ENCODE measurements around the gene NR2C1. TPM values are rescaled to one million over a fixed set of nuclear protein-coding genes. Genes with fewer than 3 reads are reported as not detected.

The NR2C1 gene
- total RNA-seq, 1 experiment from 2014 or later, result 45.4 TPM

DNA sequence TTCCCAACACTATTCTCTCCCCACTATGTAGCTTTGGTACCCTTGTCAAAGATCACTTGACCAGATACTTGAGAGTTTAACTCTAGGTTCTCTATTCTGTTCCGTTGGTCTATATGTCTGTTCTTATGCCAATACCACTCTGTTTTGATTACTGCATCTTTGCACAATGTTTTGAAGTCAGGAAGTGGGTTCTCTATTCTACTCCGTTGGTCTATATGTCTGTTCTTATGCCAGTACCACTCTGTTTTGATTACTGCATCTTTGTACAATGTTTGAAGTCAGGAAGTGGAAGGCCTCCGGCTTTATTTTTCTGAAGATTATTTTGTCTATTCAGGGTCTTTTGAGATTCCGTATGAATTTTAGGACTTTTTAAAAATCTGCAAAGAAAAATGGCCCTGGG is 67.2 kb downstream of the NR2C1 start:
- CTCF ChIA-PET, result no interaction called here

DNA sequence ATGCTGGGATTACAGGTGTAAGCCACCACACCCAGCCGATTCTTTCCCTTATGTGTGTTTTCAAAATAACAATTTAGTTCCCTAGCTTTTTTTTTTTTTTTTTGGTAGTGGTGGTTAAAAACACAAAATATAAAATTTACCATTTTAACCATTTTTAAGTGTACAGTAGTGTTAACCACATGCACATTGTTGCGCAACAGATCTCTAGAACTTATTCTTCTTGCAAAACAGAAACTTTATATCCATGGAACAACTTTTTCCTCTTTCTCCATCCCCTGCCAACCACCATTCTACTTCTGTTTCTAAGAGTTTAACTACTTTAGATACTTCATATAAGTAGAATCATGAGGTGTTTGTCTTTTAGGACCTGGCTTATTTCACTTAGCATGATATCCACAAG is 68.8 kb downstream of the NR2C1 start:
- DNase-seq (ENCODE audit: low spot score) (no peak), ATAC-seq (no peak)
- Mint-ChIP-seq H3K4me1 (peaks cover 5% of the 10 kb centered on the region), H3K4me3 (no peak overlapping the region), H3K9me3 (peaks cover 19% of the 10 kb centered on the region), H3K27me3 (ENCODE audit: low read depth) (no peaks in the 10 kb centered on the region; the same call in 1 of the 2 replicates), H3K36me3 (peaks cover 8% of the 10 kb centered on the region), H3K27ac (no peak overlapping the region)
- POLR2A ChIA-PET, result interaction anchor here (1.2 kb wide), 1 partner anchor 31 kb away, joined by 4 read pairs; no protein-coding TSS in a partner anchor
- TF ChIP-seq, protein P1, sequence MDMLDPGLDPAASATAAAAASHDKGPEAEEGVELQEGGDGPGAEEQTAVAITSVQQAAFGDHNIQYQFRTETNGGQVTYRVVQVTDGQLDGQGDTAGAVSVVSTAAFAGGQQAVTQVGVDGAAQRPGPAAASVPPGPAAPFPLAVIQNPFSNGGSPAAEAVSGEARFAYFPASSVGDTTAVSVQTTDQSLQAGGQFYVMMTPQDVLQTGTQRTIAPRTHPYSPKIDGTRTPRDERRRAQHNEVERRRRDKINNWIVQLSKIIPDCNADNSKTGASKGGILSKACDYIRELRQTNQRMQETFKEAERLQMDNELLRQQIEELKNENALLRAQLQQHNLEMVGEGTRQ (CRISPR knock-in tag; IDR thresholded peaks at IDR 0.05), result no peak
- TF ChIP-seq, protein P2, sequence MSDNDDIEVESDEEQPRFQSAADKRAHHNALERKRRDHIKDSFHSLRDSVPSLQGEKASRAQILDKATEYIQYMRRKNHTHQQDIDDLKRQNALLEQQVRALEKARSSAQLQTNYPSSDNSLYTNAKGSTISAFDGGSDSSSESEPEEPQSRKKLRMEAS (CRISPR knock-in tag; IDR thresholded peaks at IDR 0.05), result no peak
- TF ChIP-seq, protein P3, sequence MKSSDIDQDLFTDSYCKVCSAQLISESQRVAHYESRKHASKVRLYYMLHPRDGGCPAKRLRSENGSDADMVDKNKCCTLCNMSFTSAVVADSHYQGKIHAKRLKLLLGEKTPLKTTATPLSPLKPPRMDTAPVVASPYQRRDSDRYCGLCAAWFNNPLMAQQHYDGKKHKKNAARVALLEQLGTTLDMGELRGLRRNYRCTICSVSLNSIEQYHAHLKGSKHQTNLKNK (CRISPR knock-in tag; IDR thresholded peaks at IDR 0.05), result no peak
- TF ChIP-seq PRRX2 (CRISPR knock-in tag; IDR thresholded peaks at IDR 0.05) (no peak), ETV6 (CRISPR knock-in tag; IDR thresholded peaks at IDR 0.05) (no peak), SMAD4 (CRISPR knock-in tag; IDR thresholded peaks at IDR 0.05) (no peak), TCF7 (CRISPR knock-in tag; IDR thresholded peaks at IDR 0.05; ENCODE audit: low read depth) (no peak), SMAD3 (CRISPR knock-in tag; IDR thresholded peaks at IDR 0.05; ENCODE audit: borderline replicate concordance) (no peak), NFATC4 (CRISPR knock-in tag; IDR thresholded peaks at IDR 0.05) (no peak), CBFB (CRISPR knock-in tag; IDR thresholded peaks at IDR 0.05; ENCODE audit: low read depth) (no peak), RORB (CRISPR knock-in tag; IDR thresholded peaks at IDR 0.05) (no peak), GABPB1 (CRISPR knock-in tag; IDR thresholded peaks at IDR 0.05) (no peak)
- TF ChIP-seq, protein P4, sequence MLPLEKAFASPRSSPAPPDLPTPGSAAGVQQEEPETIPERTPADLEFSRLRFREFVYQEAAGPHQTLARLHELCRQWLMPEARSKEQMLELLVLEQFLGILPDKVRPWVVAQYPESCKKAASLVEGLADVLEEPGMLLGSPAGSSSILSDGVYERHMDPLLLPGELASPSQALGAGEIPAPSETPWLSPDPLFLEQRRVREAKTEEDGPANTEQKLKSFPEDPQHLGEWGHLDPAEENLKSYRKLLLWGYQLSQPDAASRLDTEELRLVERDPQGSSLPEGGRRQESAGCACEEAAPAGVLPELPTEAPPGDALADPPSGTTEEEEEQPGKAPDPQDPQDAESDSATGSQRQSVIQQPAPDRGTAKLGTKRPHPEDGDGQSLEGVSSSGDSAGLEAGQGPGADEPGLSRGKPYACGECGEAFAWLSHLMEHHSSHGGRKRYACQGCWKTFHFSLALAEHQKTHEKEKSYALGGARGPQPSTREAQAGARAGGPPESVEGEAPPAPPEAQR (CRISPR knock-in tag; IDR thresholded peaks at IDR 0.05), result no peak
- CTCF ChIA-PET, result interaction anchor here (1.4 kb wide), 1 partner anchor 10 kb away, joined by 4 read pairs; no protein-coding TSS in a partner anchor

More for the DNA sequence above, 67.2 kb downstream of the NR2C1 start:
- peaks cover 8% of the 10 kb centered on the region for H3K36me3 Mint-ChIP-seq
- TF ChIP-seq, protein P5, sequence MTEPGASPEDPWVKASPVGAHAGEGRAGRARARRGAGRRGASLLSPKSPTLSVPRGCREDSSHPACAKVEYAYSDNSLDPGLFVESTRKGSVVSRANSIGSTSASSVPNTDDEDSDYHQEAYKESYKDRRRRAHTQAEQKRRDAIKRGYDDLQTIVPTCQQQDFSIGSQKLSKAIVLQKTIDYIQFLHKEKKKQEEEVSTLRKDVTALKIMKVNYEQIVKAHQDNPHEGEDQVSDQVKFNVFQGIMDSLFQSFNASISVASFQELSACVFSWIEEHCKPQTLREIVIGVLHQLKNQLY (CRISPR knock-in tag; IDR thresholded peaks at IDR 0.05), result no peak
- no peak for TF ChIP-seq TEAD4 (CRISPR knock-in tag; IDR thresholded peaks at IDR 0.05)
- TF ChIP-seq, protein P6, sequence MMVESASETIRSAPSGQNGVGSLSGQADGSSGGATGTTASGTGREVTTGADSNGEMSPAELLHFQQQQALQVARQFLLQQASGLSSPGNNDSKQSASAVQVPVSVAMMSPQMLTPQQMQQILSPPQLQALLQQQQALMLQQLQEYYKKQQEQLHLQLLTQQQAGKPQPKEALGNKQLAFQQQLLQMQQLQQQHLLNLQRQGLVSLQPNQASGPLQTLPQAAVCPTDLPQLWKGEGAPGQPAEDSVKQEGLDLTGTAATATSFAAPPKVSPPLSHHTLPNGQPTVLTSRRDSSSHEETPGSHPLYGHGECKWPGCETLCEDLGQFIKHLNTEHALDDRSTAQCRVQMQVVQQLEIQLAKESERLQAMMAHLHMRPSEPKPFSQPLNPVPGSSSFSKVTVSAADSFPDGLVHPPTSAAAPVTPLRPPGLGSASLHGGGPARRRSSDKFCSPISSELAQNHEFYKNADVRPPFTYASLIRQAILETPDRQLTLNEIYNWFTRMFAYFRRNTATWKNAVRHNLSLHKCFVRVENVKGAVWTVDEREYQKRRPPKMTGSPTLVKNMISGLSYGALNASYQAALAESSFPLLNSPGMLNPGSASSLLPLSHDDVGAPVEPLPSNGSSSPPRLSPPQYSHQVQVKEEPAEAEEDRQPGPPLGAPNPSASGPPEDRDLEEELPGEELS (CRISPR knock-in tag; IDR thresholded peaks at IDR 0.05), result no peak
- TF ChIP-seq GRHL2 (CRISPR knock-in tag; IDR thresholded peaks at IDR 0.05; ENCODE audit: insufficient replicate concordance, severe bottlenecking), result no peak
- TF ChIP-seq TEAD1 (CRISPR knock-in tag; IDR thresholded peaks at IDR 0.05), result no peak
- H3K4me1 Mint-ChIP-seq, result peaks cover 4% of the 10 kb centered on the region
- H3K4me3 Mint-ChIP-seq, result no peak overlapping the region
- H3K27ac Mint-ChIP-seq, result no peak overlapping the region
- H3K27me3 Mint-ChIP-seq (ENCODE audit: low read depth), result no peaks in the 10 kb centered on the region; the same call in 1 of the 2 replicates
- ATAC-seq, result no peak
- no peak for DNase-seq (ENCODE audit: low spot score)
- POLR2A ChIA-PET, result no interaction called here
- peaks cover 19% of the 10 kb centered on the region for H3K9me3 Mint-ChIP-seq

DNA sequence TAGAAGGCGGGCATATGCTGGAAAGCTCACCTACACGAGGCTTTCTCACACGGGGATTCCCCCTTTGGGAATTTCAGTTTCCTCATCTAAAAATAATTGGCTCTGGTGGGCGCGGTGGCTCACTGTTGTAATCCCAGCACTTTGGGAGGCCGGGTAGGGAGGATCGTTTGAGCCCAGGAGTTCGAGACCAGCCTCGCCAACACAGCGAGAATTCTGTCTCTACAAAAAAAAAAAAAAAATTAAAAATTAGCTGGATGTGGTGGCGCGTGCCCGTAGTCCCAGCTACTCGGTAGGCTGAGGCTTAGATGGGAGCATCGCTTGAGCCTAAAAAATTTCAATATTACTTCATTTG is 69.5 kb downstream of the NR2C1 start:
- Mint-ChIP-seq H3K36me3 (peaks cover 8% of the 10 kb centered on the region), H3K27ac (peak overlapping the region; percentile 96), H3K27me3 (ENCODE audit: low read depth) (no peaks in the 10 kb centered on the region), H3K4me3 (peak overlapping the region; percentile 95), H3K4me1 (peaks cover 12% of the 10 kb centered on the region), H3K9me3 (peaks cover 14% of the 10 kb centered on the region)
- DNase-seq (ENCODE audit: low spot score) (no peak), ATAC-seq (no peak)
- CTCF ChIA-PET, result interaction anchor here (0.6 to 1.4 kb wide), 5 partner anchors 11 to 893 kb away, joined by 3 to 5 read pairs (median 4); no protein-coding TSS in a partner anchor
- POLR2A ChIA-PET, result interaction anchor here (0.7 to 1.5 kb wide), 11 partner anchors 9 to 331 kb away, joined by 3 to 8 read pairs (median 4); partner anchors contain the start of genes FGD6, NR2C1 and VEZT
- TF ChIP-seq NFATC4 (CRISPR knock-in tag; IDR thresholded peaks at IDR 0.05), result no peak
- TF ChIP-seq, protein P4 (CRISPR knock-in tag; IDR thresholded peaks at IDR 0.05), result no peak
- no peak for TF ChIP-seq GABPB1 (CRISPR knock-in tag; IDR thresholded peaks at IDR 0.05)
- TF ChIP-seq JAZF1 (CRISPR knock-in tag; IDR thresholded peaks at IDR 0.05), result no peak
- TF ChIP-seq, protein P7, sequence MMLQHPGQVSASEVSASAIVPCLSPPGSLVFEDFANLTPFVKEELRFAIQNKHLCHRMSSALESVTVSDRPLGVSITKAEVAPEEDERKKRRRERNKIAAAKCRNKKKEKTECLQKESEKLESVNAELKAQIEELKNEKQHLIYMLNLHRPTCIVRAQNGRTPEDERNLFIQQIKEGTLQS (CRISPR knock-in tag; conservative IDR thresholded peaks at IDR 0.05), result no peak
- no peak for TF ChIP-seq RELA (CRISPR knock-in tag; IDR thresholded peaks at IDR 0.05; ENCODE audit: borderline replicate concordance)
- TF ChIP-seq SP1 (CRISPR knock-in tag; conservative IDR thresholded peaks at IDR 0.05), result no peak; the same call in 1 of the 2 replicates
- no peak for TF ChIP-seq ZNF219 (CRISPR knock-in tag; IDR thresholded peaks at IDR 0.05; ENCODE audit: borderline replicate concordance)
- TF ChIP-seq, protein P8, sequence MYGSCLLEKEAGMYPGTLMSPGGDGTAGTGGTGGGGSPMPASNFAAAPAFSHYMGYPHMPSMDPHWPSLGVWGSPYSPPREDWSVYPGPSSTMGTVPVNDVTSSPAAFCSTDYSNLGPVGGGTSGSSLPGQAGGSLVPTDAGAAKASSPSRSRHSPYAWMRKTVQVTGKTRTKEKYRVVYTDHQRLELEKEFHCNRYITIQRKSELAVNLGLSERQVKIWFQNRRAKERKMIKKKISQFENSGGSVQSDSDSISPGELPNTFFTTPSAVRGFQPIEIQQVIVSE (CRISPR knock-in tag; IDR thresholded peaks at IDR 0.05; ENCODE audit: borderline replicate concordance), result no peak
